AG09309 (cell line): ENCODE measurements around the gene SUGCT.

Experiments used
- DNase-seq: peaks from one replicate; pipeline ENCODE4 v3.0.0-alpha.2; 2010; ENCODE audit warnings: low read depth
- H3K4me3 ChIP-seq: 2 replicates; pipeline ENCODE4 v1.5.1; 2011; ENCODE audit warnings: mild to moderate bottlenecking, low read depth, low read length, moderate library complexity; ENCODE audit not compliant: control insufficient read depth
- CTCF ChIP-seq: IDR thresholded peaks from 2 replicates; pipeline ENCODE4 v1.5.1; 2011; ENCODE audit warnings: mild to moderate bottlenecking, low read depth, low read length, inconsistent platforms; ENCODE audit not compliant: insufficient read depth, control insufficient read depth; ENCODE audit errors: missing control alignments

SUGCT gene

GRCh38 chr7:40542982-40543741, 408.4 kb downstream of the SUGCT start:
- no peak overlapping the region for H3K4me3 ChIP-seq
- no peak for TF ChIP-seq CTCF
- DNase-seq: no peak

- DNase-seq: no peak
- no peak for TF ChIP-seq CTCF
- H3K4me3 ChIP-seq: no peak overlapping the region
These were observed 409.5 kb downstream of the SUGCT start for GRCh38 chr7:40544221-40544723.

GRCh38 chr7:40544871-40545303, 410.1 kb downstream of the SUGCT start:
- TF ChIP-seq CTCF: no peak
- no peak overlapping the region for H3K4me3 ChIP-seq
- DNase-seq: peak; percentile 39

GRCh38 chr7:40545739-40546138, 410.9 kb downstream of the SUGCT start:
- no peak for DNase-seq
- H3K4me3 ChIP-seq: no peak overlapping the region
- TF ChIP-seq CTCF: no peak

GRCh38 chr7:40546616-40547501, 412.1 kb downstream of the SUGCT start:
- DNase-seq: no peak
- H3K4me3 ChIP-seq: no peak overlapping the region
- no peak for TF ChIP-seq CTCF

GRCh38 chr7:40549372-40550039, 414.7 kb downstream of the SUGCT start:
- DNase-seq: no peak

More at GRCh38 chr7:40549372-40550039, 414.7 kb downstream of the SUGCT start:
- TF ChIP-seq CTCF: no peak
- no peak overlapping the region for H3K4me3 ChIP-seq
